Naive B cell (primary cell): Measurements from ENCODE around the gene D2HGDH. TPM values are rescaled to one million over a fixed set of nuclear protein-coding genes. Genes with fewer than 3 reads are reported as not detected.

Experiments used
- ATAC-seq, 2 donors: fragments of 150-1000 bp; cut with Tn5 transposase; 2 replicates each; pipeline ENCODE4 v1.10.0; 2021; ENCODE audit warnings: low read depth in 2 of 2, mild to moderate bottlenecking in 2 of 2, moderate library complexity in 2 of 2
- DNase-seq: peaks from one replicate; pipeline ENCODE4 v3.0.0; 2022
- H3K27ac Mint-ChIP-seq, 6 donors: one replicate each; pipeline ENCODE4 v1.8.0; 2020 to 2022; ENCODE audit warnings: mild to moderate bottlenecking in 6 of 6, mixed read lengths in 6 of 6, moderate library complexity in 5 of 6, inconsistent platforms in 2 of 6
- H3K27me3 Mint-ChIP-seq, 3 donors: one replicate each; pipeline ENCODE4 v1.8.0; 2021 to 2022; ENCODE audit warnings: mixed read lengths in 3 of 3, mild to moderate bottlenecking in 1 of 3
- H3K36me3 Mint-ChIP-seq, 2 donors: one replicate each; pipeline ENCODE4 v1.8.0; 2020 to 2022; ENCODE audit warnings: mixed read lengths in 2 of 2, inconsistent platforms in 1 of 2, mild to moderate bottlenecking in 1 of 2
- H3K4me1 Mint-ChIP-seq, 3 donors: one replicate each; pipeline ENCODE4 v1.8.0; 2020 to 2022; ENCODE audit warnings: mixed read lengths in 3 of 3, inconsistent platforms in 1 of 3, mild to moderate bottlenecking in 1 of 3, moderate library complexity in 1 of 3
- H3K4me3 Mint-ChIP-seq, 8 donors: one replicate each; pipeline ENCODE4 v1.8.0; 2020 to 2022; ENCODE audit warnings: mild to moderate bottlenecking in 8 of 8, mixed read lengths in 8 of 8, moderate library complexity in 8 of 8, inconsistent platforms in 2 of 8
- H3K9me3 Mint-ChIP-seq, 7 donors: one replicate each; pipeline ENCODE4 v1.8.0; 2020 to 2022; ENCODE audit warnings: mixed read lengths in 7 of 7, mild to moderate bottlenecking in 5 of 7, inconsistent platforms in 2 of 7, moderate library complexity in 1 of 7
- polyA plus RNA-seq, 6 donors: library from polyadenylated mRNA; unstranded; fragments of 300-500 nt; fragmentation: Illumina TruSeq; gene quantifications; one replicate each; pipeline ENCODE4 v1.2.3, GENCODE V29; 2021; ENCODE audit warnings: low read depth in 6 of 6

Gene D2HGDH
- polyA plus RNA-seq, 6 donors from 2014 or later = 1.1 to 7.2 (median 2.4) TPM

GRCh38 chr2:241808051-241808720, 73.8 kb downstream of the D2HGDH start:
- H3K4me3 Mint-ChIP-seq = no peak overlapping the region

GRCh38 chr2:241808721-241809382, 74.4 kb downstream of the D2HGDH start, which contains the start of gene NEU4:
Gene NEU4 (plus strand): TSS chr2:241809193. CDS start chr2:241814485, 5,292 bp downstream.
- peak within 1 kb of the TSS in 2 of 8 donors; percentile 15 to 60 for H3K4me3 Mint-ChIP-seq

More at GRCh38 chr2:241808051-241808720, 73.8 kb downstream of the D2HGDH start:
- Mint-ChIP-seq H3K27me3 (peaks cover 4 to 29% (median 12%) of the 10 kb centered on the region in 3 donors), H3K9me3 (peaks cover 0 to 2% (median 0%) of the 10 kb centered on the region in 7 donors), H3K27ac (no peak overlapping the region), H3K4me1 (peaks cover 3 to 8% (median 4%) of the 10 kb centered on the region in 3 donors), H3K36me3 (no peaks in the 10 kb centered on the region)
- DNase-seq = no peak
- no peak for ATAC-seq

GRCh38 chr2:241809383-241810306, 75.2 kb downstream of the D2HGDH start:
- peaks cover 0 to 4% (median 3%) of the 10 kb centered on the region in 3 donors for H3K4me1 Mint-ChIP-seq
- H3K9me3 Mint-ChIP-seq = peaks cover 0 to 2% (median 0%) of the 10 kb centered on the region in 7 donors
- H3K27me3 Mint-ChIP-seq = peaks cover 0 to 22% (median 12%) of the 10 kb centered on the region in 3 donors
- H3K36me3 Mint-ChIP-seq = no peaks in the 10 kb centered on the region
- no peak for ATAC-seq
- H3K27ac Mint-ChIP-seq = no peak overlapping the region
- DNase-seq = no peak
- peak overlapping the region in 2 of 8 donors; percentile 15 to 60 for H3K4me3 Mint-ChIP-seq

More at GRCh38 chr2:241808721-241809382, 74.4 kb downstream of the D2HGDH start, which contains the start of gene NEU4:
- no peak for ATAC-seq
- peaks cover 0 to 5% (median 4%) of the 10 kb centered on the region in 3 donors for H3K4me1 Mint-ChIP-seq
- DNase-seq = no peak
- H3K9me3 Mint-ChIP-seq = peaks cover 0 to 2% (median 0%) of the 10 kb centered on the region in 7 donors
- H3K27me3 Mint-ChIP-seq = peaks cover 0 to 25% (median 12%) of the 10 kb centered on the region in 3 donors
- peak within 1 kb of the TSS in 1 of 6 donors; percentile 78 for H3K27ac Mint-ChIP-seq
- no peaks in the 10 kb centered on the region for H3K36me3 Mint-ChIP-seq

- H3K4me3 Mint-ChIP-seq = no peak overlapping the region
- no peaks in the 10 kb centered on the region for H3K4me1 Mint-ChIP-seq
- H3K27ac Mint-ChIP-seq = no peak overlapping the region
- no peak for DNase-seq
- H3K36me3 Mint-ChIP-seq = no peaks in the 10 kb centered on the region
- peaks cover 0 to 27% (median 12%) of the 10 kb centered on the region in 3 donors for H3K27me3 Mint-ChIP-seq
- ATAC-seq = no peak
- peaks cover 0 to 2% (median 0%) of the 10 kb centered on the region in 7 donors for H3K9me3 Mint-ChIP-seq
These were observed 76.1 kb downstream of the D2HGDH start for GRCh38 chr2:241810307-241811200.

- peaks cover 0 to 27% (median 12%) of the 10 kb centered on the region in 3 donors for H3K27me3 Mint-ChIP-seq
- no peaks in the 10 kb centered on the region for H3K4me1 Mint-ChIP-seq
- no peaks in the 10 kb centered on the region for H3K36me3 Mint-ChIP-seq
- ATAC-seq (no peak), DNase-seq (no peak)
- peak overlapping the region in 1 of 6 donors; percentile 20 for H3K27ac Mint-ChIP-seq
- H3K9me3 Mint-ChIP-seq = peaks cover 0 to 2% (median 0%) of the 10 kb centered on the region in 7 donors
- no peak overlapping the region for H3K4me3 Mint-ChIP-seq
These were observed 76.9 kb downstream of the D2HGDH start for GRCh38 chr2:241811201-241811951.

GRCh38 chr2:241811952-241812729, 77.7 kb downstream of the D2HGDH start:
- peaks cover 0 to 2% (median 0%) of the 10 kb centered on the region in 3 donors for H3K4me1 Mint-ChIP-seq
- H3K9me3 Mint-ChIP-seq = peaks cover 0 to 2% (median 0%) of the 10 kb centered on the region in 7 donors
- no peak overlapping the region for H3K4me3 Mint-ChIP-seq
- H3K36me3 Mint-ChIP-seq = no peaks in the 10 kb centered on the region
- no peak for DNase-seq
- peak overlapping the region in 1 of 6 donors; percentile 20 for H3K27ac Mint-ChIP-seq
- H3K27me3 Mint-ChIP-seq = peaks cover 0 to 27% (median 12%) of the 10 kb centered on the region in 3 donors
- no peak for ATAC-seq

- Mint-ChIP-seq H3K4me3 (no peak overlapping the region), H3K27me3 (peaks cover 0 to 34% (median 16%) of the 10 kb centered on the region in 3 donors), H3K9me3 (peaks cover 0 to 2% (median 0%) of the 10 kb centered on the region in 7 donors), H3K27ac (peak overlapping the region in 4 of 6 donors; percentile 28 to 47 (median 44)), H3K36me3 (no peaks in the 10 kb centered on the region), H3K4me1 (peaks cover 3 to 9% (median 5%) of the 10 kb centered on the region in 3 donors)
- ATAC-seq = peak in 1 of 2 donors; percentile 15
- DNase-seq = no peak
These were observed 78.6 kb downstream of the D2HGDH start for GRCh38 chr2:241812730-241813643.

GRCh38 chr2:241813644-241814392, 79.4 kb downstream of the D2HGDH start:
- peak overlapping the region in 3 of 6 donors; percentile 11 to 67 (median 26) for H3K27ac Mint-ChIP-seq
- H3K36me3 Mint-ChIP-seq = no peaks in the 10 kb centered on the region
- ATAC-seq = peak; percentile 59 to 85
- H3K4me1 Mint-ChIP-seq = peaks cover 3 to 9% (median 5%) of the 10 kb centered on the region in 3 donors
- peak overlapping the region in 1 of 8 donors; percentile 10 for H3K4me3 Mint-ChIP-seq
- peak; percentile 45 for DNase-seq
- H3K9me3 Mint-ChIP-seq = peaks cover 0 to 2% (median 0%) of the 10 kb centered on the region in 7 donors
- H3K27me3 Mint-ChIP-seq = peaks cover 0 to 27% (median 9%) of the 10 kb centered on the region in 3 donors

- Mint-ChIP-seq H3K4me1 (peaks cover 3 to 9% (median 5%) of the 10 kb centered on the region in 3 donors), H3K36me3 (no peaks in the 10 kb centered on the region), H3K27me3 (peaks cover 0 to 22% (median 4%) of the 10 kb centered on the region in 3 donors), H3K4me3 (no peak overlapping the region), H3K9me3 (no peaks in the 10 kb centered on the region), H3K27ac (no peak overlapping the region)
- ATAC-seq (no peak), DNase-seq (no peak)
These were observed 79.9 kb downstream of the D2HGDH start for GRCh38 chr2:241814393-241814642.
